Neural cell (in vitro differentiated cells): ENCODE results near the gene HOXC5.

Source experiments
- EP300 ChIP-seq: fragments of 450-650 bp; conservative IDR thresholded peaks from 2 replicates; pipeline ENCODE4 v1.6.1; 2014; ENCODE audit warnings: antibody characterized with exemption, mild to moderate bottlenecking, moderate library complexity; ENCODE audit not compliant: poor library complexity, severe bottlenecking
- EZH2 ChIP-seq: fragments of 200-600, 300-800 bp; shearing (Covaris generic), sonication (generic); IDR thresholded peaks from 2 replicates; pipeline ENCODE4 v1.6.1; 2014; ENCODE audit warnings: antibody characterized with exemption, low read length, borderline replicate concordance, mild to moderate bottlenecking; ENCODE audit not compliant: insufficient read depth, poor library complexity, severe bottlenecking
- MXI1 ChIP-seq: fragments of 450-650 bp; conservative IDR thresholded peaks from 2 replicates; pipeline ENCODE4 v1.6.1; 2014; ENCODE audit warnings: antibody characterized with exemption, mild to moderate bottlenecking; ENCODE audit not compliant: poor library complexity, severe bottlenecking
- RAD21 ChIP-seq: fragments of 450-650 bp; conservative IDR thresholded peaks from 2 replicates; pipeline ENCODE4 v1.6.1; 2014; ENCODE audit warnings: antibody characterized with exemption, mild to moderate bottlenecking, moderate library complexity
- SMC3 ChIP-seq: fragments of 450-650 bp; conservative IDR thresholded peaks from 2 replicates; pipeline ENCODE4 v1.6.1; 2014; ENCODE audit warnings: antibody characterized with exemption, mild to moderate bottlenecking, moderate library complexity; ENCODE audit not compliant: poor library complexity
- TF ChIP-seq, protein P1 (sequence below): fragments of 450-650 bp; IDR thresholded peaks from 2 replicates; pipeline ENCODE4 v1.5.1; 2014; ENCODE audit warnings: antibody characterized with exemption, mild to moderate bottlenecking, moderate library complexity; ENCODE audit not compliant: poor library complexity, severe bottlenecking

DNA sequence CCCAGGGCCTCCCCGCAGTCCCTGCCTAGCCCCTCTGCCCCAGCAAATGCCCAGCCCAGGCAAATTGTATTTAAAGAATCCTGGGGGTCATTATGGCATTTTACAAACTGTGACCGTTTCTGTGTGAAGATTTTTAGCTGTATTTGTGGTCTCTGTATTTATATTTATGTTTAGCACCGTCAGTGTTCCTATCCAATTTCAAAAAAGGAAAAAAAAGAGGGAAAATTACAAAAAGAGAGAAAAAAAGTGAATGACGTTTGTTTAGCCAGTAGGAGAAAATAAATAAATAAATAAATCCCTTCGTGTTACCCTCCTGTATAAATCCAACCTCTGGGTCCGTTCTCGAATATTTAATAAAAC lies 2.4 kb upstream of the HOXC5 start:
- TF ChIP-seq EP300 (no peak), MXI1 (no peak), EZH2 (no peak), SMC3 (no peak), RAD21 (no peak)
- TF ChIP-seq, protein P1, sequence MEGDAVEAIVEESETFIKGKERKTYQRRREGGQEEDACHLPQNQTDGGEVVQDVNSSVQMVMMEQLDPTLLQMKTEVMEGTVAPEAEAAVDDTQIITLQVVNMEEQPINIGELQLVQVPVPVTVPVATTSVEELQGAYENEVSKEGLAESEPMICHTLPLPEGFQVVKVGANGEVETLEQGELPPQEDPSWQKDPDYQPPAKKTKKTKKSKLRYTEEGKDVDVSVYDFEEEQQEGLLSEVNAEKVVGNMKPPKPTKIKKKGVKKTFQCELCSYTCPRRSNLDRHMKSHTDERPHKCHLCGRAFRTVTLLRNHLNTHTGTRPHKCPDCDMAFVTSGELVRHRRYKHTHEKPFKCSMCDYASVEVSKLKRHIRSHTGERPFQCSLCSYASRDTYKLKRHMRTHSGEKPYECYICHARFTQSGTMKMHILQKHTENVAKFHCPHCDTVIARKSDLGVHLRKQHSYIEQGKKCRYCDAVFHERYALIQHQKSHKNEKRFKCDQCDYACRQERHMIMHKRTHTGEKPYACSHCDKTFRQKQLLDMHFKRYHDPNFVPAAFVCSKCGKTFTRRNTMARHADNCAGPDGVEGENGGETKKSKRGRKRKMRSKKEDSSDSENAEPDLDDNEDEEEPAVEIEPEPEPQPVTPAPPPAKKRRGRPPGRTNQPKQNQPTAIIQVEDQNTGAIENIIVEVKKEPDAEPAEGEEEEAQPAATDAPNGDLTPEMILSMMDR, result no peak
